GM18873 (cell line): ENCODE results near the gene TAS1R3.

Experiments used
- ATAC-seq: cut with Tn5 transposase; IDR thresholded peaks from one replicate; pipeline ENCODE4 v1.9.1; 2021; ENCODE audit warnings: mild to moderate bottlenecking, moderate library complexity, moderate number of reproducible peaks; ENCODE audit not compliant: unreplicated experiment, low FRiP score

Gene TAS1R3

GRCh38 chr1:1320666-1321448, 10.2 kb upstream of the TAS1R3 start:
- ATAC-seq, result no peak

- no peak for ATAC-seq
Observed at GRCh38 chr1:1321477-1321876, 9.6 kb upstream of the TAS1R3 start.

GRCh38 chr1:1322418-1322817, 8.7 kb upstream of the TAS1R3 start:
- ATAC-seq, result no peak

- ATAC-seq, result no peak
Observed at GRCh38 chr1:1322952-1323351, 8.1 kb upstream of the TAS1R3 start.

- ATAC-seq, result peak; percentile 21
Observed at GRCh38 chr1:1324084-1324523, 7.0 kb upstream of the TAS1R3 start.

- ATAC-seq, result peak; percentile 66
Observed at GRCh38 chr1:1324524-1325287, 6.4 kb upstream of the TAS1R3 start, which contains the start of the genes CPTP and INTS11. CPTP (plus strand) TSS chr1:1324802; CDS start chr1:1326911, 2,109 bp downstream. INTS11 (minus strand) TSS chr1:1324660; CDS start chr1:1324608, 52 bp downstream.

- no peak for ATAC-seq
Observed at GRCh38 chr1:1325288-1326074, 5.6 kb upstream of the TAS1R3 start.

GRCh38 chr1:1326075-1326605, 4.9 kb upstream of the TAS1R3 start:
- no peak for ATAC-seq

GRCh38 chr1:1327291-1327690, 3.8 kb upstream of the TAS1R3 start:
- ATAC-seq, result no peak

GRCh38 chr1:1328254-1328653, 2.8 kb upstream of the TAS1R3 start:
- ATAC-seq, result no peak

GRCh38 chr1:1329304-1330210, 1.5 kb upstream of the TAS1R3 start:
- no peak for ATAC-seq

- no peak for ATAC-seq
Observed at GRCh38 chr1:1330366-1331067, 563 bp upstream of the TAS1R3 start.

- ATAC-seq, result no peak
Observed at GRCh38 chr1:1332031-1332755, 1.1 kb downstream of the TAS1R3 start.

- ATAC-seq, result no peak
Observed at GRCh38 chr1:1332774-1333480, 1.8 kb downstream of the TAS1R3 start.

GRCh38 chr1:1333551-1334241, 2.6 kb downstream of the TAS1R3 start:
- no peak for ATAC-seq

- ATAC-seq, result no peak
Observed at GRCh38 chr1:1334835-1335234, 3.8 kb downstream of the TAS1R3 start.

GRCh38 chr1:1335283-1335682, 4.2 kb downstream of the TAS1R3 start:
- no peak for ATAC-seq
